IPS DF 6.9 (cell line): Measurements from ENCODE around the gene ARHGEF10L.

ENCODE experiments used
- DNase-seq: peaks from one replicate; pipeline ENCODE4 v3.0.0-alpha.2; 2013; ENCODE audit warnings: low read depth, low spot score
- H3K27ac ChIP-seq: one replicate; pipeline ENCODE4 v1.5.1; 2013; ENCODE audit warnings: low read length, control low read depth
- H3K27me3 ChIP-seq: 2 replicates; pipeline ENCODE4 v1.6.1; 2013; ENCODE audit warnings: mild to moderate bottlenecking, low read length; ENCODE audit not compliant: control insufficient read depth, insufficient read depth
- H3K36me3 ChIP-seq: 2 replicates; pipeline ENCODE4 v1.6.1; 2013; ENCODE audit warnings: low read length; ENCODE audit not compliant: control insufficient read depth, insufficient read depth
- H3K4me1 ChIP-seq: 2 replicates; pipeline ENCODE4 v1.6.1; 2013; ENCODE audit warnings: low read length; ENCODE audit not compliant: control insufficient read depth, insufficient read depth
- H3K4me3 ChIP-seq: 2 replicates; pipeline ENCODE4 v1.5.1; 2013; ENCODE audit warnings: mild to moderate bottlenecking, low read length
- H3K9me3 ChIP-seq: 2 replicates; pipeline ENCODE4 v1.6.1; 2013; ENCODE audit warnings: low read length, inconsistent platforms; ENCODE audit not compliant: control insufficient read depth, insufficient read depth
- WGBS: extraction: QIAGEN DNeasy Blood & Tissue Kit; methylation state at CpG from one replicate; pipeline ENCODE4 v1.1.7; 2013; ENCODE audit warnings: mixed read lengths, missing lambda C conversion rate; ENCODE audit not compliant: insufficient read length, insufficient coverage; 5-methylcytosine and 5-hydroxymethylcytosine counted together

ARHGEF10L gene

DNA sequence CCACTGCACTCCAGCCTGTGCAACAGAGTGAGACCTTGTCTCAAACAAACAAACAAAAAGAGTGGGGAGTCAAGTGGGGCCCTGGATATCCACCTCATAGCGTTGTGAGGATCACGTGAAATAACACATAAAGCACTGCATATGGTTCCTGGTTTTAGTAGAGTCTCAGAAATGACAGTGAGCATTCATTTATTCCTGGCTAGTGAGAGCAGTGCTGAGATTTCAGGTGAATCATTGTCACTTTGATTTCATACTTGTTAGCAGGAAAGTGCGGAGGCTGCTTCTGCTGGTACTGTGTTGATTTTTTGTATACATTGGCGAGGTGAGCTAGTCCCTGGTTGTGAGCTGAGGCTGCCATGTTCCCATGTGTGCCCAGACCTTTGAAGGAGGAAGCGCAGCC is 22.9 kb downstream of the ARHGEF10L start:
- WGBS, result no CpG with 5 or more reads among the region's 5 CpGs
- Histone ChIP-seq H3K27me3 (no peaks in the 10 kb centered on the region), H3K36me3 (no peaks in the 10 kb centered on the region), H3K4me3 (no peak overlapping the region), H3K4me1 (peaks cover 21% of the 10 kb centered on the region), H3K27ac (no peak overlapping the region), H3K9me3 (no peaks in the 10 kb centered on the region)
- DNase-seq, result no peak

DNA sequence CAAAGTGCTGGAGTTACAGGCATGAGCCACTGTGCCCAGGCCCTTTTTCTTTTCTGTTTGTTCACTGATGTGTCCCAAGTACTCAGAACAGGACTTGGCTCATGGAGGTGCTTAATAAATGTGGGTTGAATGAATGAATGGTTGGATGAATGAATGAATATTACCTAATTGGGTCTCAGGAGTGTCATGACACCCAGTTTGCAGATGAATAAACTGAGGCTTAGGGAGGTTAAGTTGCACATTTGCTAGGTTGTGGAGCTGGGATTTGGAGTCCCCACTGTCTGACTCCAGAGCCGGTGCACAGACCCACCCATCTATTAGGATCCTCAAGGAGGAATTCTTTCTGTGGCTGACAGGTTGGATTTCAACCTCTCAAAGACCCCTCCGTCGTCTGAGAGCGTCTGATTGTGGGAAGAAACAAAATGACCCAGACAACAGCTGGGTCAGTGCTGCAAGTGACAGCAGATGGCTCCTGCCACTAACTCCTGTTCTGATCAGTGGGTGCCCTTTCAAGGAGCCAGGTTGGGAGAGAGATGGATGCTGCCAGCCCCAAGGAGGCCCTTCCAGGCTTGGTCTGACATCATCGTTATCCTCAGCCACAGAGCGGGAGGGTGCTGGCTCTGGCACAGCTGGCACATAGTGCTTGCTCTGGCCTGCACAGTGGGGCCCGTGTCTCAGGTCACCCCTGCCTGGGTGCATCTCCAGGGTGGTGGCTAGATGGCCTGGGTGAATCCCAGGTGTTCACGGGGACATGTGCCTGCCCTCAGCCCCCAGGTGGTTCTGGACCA is 24.2 kb downstream of the ARHGEF10L start:
- WGBS, result no CpG with 5 or more reads among the region's 8 CpGs
- no peak for DNase-seq
- H3K4me1 ChIP-seq, result peaks cover 17% of the 10 kb centered on the region

DNA sequence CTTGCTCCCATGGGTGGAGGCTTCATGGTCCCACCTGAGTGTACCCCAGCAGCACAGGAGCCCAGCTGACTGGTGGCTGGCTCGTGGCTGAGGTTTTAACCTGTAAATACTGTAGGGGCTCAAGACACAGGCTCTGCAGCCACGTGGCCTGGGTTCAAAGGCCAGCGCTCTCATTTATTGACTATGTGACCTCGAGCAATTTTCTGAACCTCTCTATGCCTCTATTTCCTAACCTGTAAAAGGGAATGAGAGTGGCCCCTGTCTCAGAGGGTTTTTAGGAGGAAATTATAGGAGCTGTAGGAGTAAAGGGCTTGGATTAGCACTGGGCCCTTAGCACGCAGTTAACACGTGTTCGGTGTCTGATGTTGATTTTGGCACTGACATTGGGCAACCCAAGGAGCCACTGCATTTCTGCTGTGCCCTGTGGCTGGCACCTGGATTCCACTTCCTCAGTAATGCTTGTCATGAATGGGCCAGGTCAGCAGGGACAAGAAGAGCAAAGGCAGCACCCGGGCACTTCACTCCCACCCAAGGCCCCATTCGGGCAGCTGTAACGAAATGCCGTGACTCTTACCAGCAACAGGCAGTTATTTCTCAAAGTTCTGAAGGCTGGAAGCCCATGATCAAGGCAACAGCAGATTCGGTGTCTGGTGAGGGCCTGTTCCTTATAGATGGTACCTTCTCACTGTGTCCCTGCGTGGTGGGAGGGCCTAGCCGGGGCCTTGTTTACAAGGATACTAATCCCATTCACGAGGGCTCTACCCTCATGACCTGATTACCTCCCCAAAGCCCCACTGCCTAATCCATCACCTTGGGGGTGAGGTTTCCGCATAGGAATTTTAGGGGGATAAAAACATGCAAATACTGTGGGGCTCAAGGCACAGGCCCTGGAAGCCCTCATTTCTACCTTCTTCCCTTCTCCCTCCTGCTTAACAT is 25.2 kb downstream of the ARHGEF10L start:
- peaks cover 25% of the 10 kb centered on the region for H3K4me1 ChIP-seq
- no peak overlapping the region for H3K4me3 ChIP-seq
- DNase-seq, result no peak
- H3K27me3 ChIP-seq, result no peaks in the 10 kb centered on the region
- WGBS, result no CpG with 5 or more reads among the region's 16 CpGs
- no peaks in the 10 kb centered on the region for H3K36me3 ChIP-seq
- H3K27ac ChIP-seq, result no peak overlapping the region
- H3K9me3 ChIP-seq, result no peaks in the 10 kb centered on the region

More for the DNA sequence above, 24.2 kb downstream of the ARHGEF10L start:
- H3K9me3 ChIP-seq, result no peaks in the 10 kb centered on the region
- no peak overlapping the region for H3K27ac ChIP-seq
- H3K36me3 ChIP-seq, result no peaks in the 10 kb centered on the region
- no peak overlapping the region for H3K4me3 ChIP-seq
- no peaks in the 10 kb centered on the region for H3K27me3 ChIP-seq

DNA sequence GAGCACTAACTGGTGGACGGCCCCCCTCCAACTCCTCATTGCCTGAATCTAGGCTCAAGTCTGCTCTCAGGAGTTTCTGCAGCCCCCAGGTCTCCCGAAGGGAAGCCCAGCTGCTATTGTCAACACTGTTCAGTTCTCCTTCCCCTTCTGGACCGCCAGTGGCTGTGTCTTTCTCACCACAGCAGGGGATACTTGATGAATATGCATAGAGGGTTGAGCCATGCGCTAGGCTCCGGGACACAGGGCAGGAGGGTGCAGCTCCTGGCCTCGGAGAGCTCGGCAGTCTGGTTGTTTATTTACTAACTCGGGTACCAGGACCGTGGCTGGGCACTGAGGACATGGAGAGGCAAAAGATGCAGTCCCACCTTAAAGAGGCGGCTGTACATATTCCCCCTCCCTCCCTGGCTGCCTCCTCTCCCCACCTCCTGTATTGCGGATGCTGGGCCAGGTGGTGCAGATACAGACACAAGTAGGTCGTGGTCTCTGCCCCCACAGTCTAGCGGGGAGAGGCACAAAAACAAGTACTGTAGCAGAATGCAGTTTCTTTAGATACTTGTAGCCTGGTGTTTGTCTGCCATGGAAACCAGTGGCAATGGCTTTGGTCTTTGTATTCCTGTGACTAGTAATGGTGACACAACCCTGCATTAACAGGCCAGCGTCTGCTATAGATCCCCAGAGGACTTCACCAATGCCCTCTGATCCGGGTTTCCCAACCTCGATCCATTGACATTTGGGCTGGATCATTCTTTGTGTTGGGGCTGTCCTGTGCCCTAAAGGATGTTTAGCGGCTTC is 26.2 kb downstream of the ARHGEF10L start:
- H3K9me3 ChIP-seq, result no peaks in the 10 kb centered on the region
- no peaks in the 10 kb centered on the region for H3K27me3 ChIP-seq
- DNase-seq, result no peak
- WGBS, result no CpG with 5 or more reads among the region's 17 CpGs
- H3K27ac ChIP-seq, result no peak overlapping the region
- H3K36me3 ChIP-seq, result no peaks in the 10 kb centered on the region
- H3K4me1 ChIP-seq, result peaks cover 24% of the 10 kb centered on the region
- no peak overlapping the region for H3K4me3 ChIP-seq

DNA sequence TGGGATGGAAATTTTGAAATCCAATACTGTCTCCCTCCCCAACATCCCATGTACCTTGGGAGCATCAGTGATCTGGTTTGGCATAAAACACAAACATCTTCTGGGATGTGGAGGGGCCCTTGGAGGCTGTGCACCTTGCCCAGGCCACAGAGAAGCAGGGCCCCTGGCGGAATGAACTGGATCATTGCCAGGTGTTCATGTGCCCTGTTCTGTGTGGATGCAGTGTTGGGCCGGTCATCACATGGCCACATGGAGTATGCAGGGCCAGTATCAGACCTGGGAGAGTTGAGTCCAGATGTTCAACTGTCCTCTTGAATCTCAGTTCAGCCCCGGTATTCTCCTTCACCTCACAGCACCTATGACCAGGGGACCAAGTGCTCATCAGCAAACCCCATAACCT is 26.9 kb downstream of the ARHGEF10L start:
- no CpG with 5 or more reads among the region's 3 CpGs for WGBS
- H3K4me3 ChIP-seq, result no peak overlapping the region
- no peak for DNase-seq
- H3K36me3 ChIP-seq, result no peaks in the 10 kb centered on the region
- H3K27ac ChIP-seq, result no peak overlapping the region
- H3K9me3 ChIP-seq, result no peaks in the 10 kb centered on the region
- no peaks in the 10 kb centered on the region for H3K27me3 ChIP-seq
- peaks cover 24% of the 10 kb centered on the region for H3K4me1 ChIP-seq

DNA sequence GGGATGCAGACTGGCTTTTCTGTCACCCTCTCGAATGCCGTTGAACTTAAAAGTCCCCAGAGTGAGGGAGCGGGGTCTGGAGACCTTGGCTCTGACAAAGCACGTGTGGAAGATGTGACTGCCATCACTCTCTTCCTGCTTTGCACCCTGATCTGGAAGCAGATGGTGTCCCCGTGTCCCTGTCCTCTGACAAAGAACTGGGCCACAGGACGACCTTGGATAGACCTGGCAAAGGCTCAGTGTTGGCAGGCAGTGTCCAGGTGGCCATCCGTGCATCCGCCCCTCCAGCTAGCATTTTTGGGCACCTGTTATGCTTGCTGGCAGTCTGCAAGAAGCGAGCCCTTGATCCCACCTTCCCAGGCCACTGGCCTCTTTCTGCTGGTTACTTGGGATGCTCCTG is 27.4 kb downstream of the ARHGEF10L start:
- H3K27me3 ChIP-seq, result no peaks in the 10 kb centered on the region
- H3K27ac ChIP-seq, result no peak overlapping the region
- peaks cover 23% of the 10 kb centered on the region for H3K4me1 ChIP-seq
- no peak overlapping the region for H3K4me3 ChIP-seq
- H3K36me3 ChIP-seq, result no peaks in the 10 kb centered on the region
- no peaks in the 10 kb centered on the region for H3K9me3 ChIP-seq
- WGBS, result no CpG with 5 or more reads among the region's 9 CpGs
- DNase-seq, result no peak

DNA sequence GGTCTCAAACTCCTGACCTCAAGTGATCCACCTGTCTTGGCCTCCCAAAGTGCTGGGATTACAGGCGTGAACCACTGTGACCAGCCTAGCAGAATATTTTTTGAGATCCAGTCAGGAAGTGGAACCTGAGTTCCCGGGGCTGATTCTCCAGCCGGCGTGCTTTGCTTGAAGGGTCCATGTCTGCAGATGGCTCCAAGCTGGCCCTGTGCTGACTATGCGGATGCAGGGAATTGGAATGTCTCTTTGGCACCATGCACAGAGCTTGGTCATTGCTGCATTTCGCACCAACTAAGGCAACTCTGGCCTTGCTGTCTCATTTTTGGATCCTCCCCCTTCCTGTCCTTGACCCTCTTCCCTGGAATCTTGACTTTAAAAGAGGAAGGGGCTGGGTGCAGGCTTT is 28.1 kb downstream of the ARHGEF10L start:
- no peak overlapping the region for H3K4me3 ChIP-seq
- no peaks in the 10 kb centered on the region for H3K27me3 ChIP-seq
- H3K4me1 ChIP-seq, result peaks cover 26% of the 10 kb centered on the region
- WGBS, result no CpG with 5 or more reads among the region's 6 CpGs
- H3K36me3 ChIP-seq, result no peaks in the 10 kb centered on the region
- no peak for DNase-seq
- no peaks in the 10 kb centered on the region for H3K9me3 ChIP-seq
- H3K27ac ChIP-seq, result no peak overlapping the region

DNA sequence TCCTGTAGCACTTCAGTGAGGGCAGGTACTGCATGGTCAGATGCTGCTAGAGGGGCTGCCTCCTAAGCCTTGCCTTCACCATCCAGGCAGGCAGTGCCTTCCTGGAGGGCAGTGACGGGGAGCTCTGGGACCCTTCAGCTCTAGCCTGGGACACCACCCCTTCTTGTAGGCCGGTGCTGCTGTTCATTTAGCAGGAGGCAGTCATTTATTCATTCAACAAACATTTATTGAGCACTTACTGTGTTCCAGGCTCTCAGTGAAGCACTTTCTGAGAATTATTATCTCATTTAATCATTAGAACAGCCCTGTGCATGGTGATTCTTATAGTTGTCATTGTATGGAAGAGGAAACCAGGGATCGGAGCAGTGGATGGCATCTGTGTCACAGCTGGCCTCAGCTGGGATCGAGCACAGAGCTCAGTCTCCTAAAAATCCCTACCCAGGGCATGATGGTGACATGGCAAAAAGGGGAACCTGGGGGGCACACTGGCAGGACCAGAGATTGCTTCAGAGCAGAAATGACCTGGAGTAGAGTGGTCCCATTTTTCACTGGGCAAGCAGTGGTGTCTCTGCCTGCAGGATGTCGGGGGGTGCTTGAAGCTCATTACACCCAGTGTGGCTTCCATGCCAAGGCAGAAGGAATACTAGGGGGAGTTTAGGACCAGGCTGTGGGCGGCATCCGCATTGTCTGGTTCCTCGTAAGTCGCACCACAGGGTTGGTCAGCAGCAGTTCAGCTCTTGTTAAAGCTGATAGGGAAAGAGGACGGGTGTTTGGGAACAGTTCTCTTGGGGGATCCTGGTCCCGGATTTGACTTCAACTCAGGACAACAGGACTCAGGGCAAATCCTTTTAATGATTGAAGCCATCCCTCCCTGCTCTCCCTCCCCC is 28.8 kb downstream of the ARHGEF10L start:
- Histone ChIP-seq H3K27ac (no peak overlapping the region), H3K9me3 (no peaks in the 10 kb centered on the region), H3K27me3 (no peaks in the 10 kb centered on the region), H3K4me1 (peaks cover 32% of the 10 kb centered on the region), H3K4me3 (no peak overlapping the region), H3K36me3 (no peaks in the 10 kb centered on the region)
- DNase-seq, result no peak
- no CpG with 5 or more reads among the region's 11 CpGs for WGBS

DNA sequence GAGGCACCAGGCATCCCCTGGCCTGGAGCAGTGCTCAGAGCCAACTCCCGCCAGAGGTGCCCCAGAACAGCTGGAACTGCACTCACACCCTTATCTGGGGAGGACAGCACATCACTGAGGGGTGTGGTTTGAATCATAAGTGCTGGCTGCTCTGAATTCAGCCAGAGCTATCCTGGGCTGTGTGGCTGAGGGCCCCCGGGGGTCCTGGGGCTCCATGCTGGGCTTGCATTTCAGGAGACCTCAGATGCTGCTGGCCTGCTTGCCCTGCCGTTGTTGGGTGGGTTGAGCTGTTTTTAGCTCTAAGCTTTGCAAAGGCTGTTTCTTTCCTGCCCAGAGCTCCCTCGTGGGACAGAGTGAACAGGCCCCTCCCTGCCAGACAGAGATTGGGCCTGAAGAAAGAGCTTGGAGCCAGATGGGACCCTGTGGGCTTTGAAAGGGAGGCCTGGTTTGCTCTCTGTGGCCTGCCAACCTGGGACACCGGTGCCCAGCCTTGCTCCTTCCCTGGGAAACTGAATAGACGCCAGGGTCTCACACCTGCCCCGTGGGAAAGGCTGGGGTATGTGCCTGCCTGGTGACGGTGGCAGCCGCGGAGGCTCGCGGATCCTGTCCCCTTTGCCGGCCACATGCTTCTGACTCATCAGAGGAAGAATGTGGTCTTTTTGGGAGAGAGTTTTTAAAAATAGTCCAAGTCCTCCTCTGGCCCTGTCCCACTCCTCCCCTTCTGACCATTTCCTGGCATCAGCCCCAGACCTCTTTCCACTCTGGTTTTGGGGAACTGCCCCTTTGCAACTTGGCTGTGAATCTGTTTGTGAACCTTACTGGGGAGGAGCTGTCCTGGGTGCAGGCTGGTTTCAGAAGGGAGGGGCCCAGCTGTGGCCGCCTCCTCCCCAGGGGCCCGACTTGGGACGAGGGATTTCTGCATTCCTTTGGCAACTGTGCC is 30.0 kb downstream of the ARHGEF10L start:
- H3K27me3 ChIP-seq, result no peaks in the 10 kb centered on the region
- peaks cover 37% of the 10 kb centered on the region for H3K4me1 ChIP-seq
- H3K4me3 ChIP-seq, result no peak overlapping the region
- no peaks in the 10 kb centered on the region for H3K36me3 ChIP-seq
- DNase-seq, result no peak
- WGBS, result no CpG with 5 or more reads among the region's 16 CpGs
- H3K9me3 ChIP-seq, result no peaks in the 10 kb centered on the region
- no peak overlapping the region for H3K27ac ChIP-seq
